SK-N-SH (cell line): ENCODE results near the gene PRSS36. TPM values are rescaled to one million over a fixed set of nuclear protein-coding genes. Genes with fewer than 3 reads are reported as not detected.

Experiments used
- CTCF ChIA-PET: fragments of 300-600, 350-600 bp; formaldehyde crosslinking; extraction: SDS; loops from one replicate; lab custom pipeline; 2021; lab: Yijun Ruan, JAX
- POLR2A ChIA-PET: fragments of 350-600 bp; sonication (Branson Sonifier 250); formaldehyde crosslinking; extraction: SDS; loops from one replicate; lab custom pipeline; 2020; ENCODE audit warnings: antibody characterized with exemption, inconsistent platforms; lab: Yijun Ruan, JAX
- DNase-seq: peaks from one replicate; pipeline ENCODE4 v3.0.0; 2012
- H2AFZ ChIP-seq: fragments of 200-600 bp; sonication (generic); 2 replicates; pipeline ENCODE4 v1.8.1; 2016; ENCODE audit warnings: antibody characterized with exemption, mild to moderate bottlenecking, low read depth
- H3F3A ChIP-seq: fragments of 200-600 bp; sonication (generic); replicated peaks from 2 replicates; pipeline ENCODE3; 2016; ENCODE audit warnings: antibody characterized with exemption, mild to moderate bottlenecking; ENCODE audit not compliant: insufficient read depth
- H3K27ac ChIP-seq, 2 experiments: fragments of 200-500 bp in 1 of 2; fragments of 200-600 bp in 1 of 2; sonication (Bioruptor generic) in 1 of 2; sonication (generic), shearing (Covaris generic) in 1 of 2; 2 replicates each; pipeline versions ENCODE4 v1.5.1 to v1.6.1; 2014 to 2016; ENCODE audit warnings: low read depth in 2 of 2, inconsistent platforms in 1 of 2, low read length in 1 of 2, mild to moderate bottlenecking in 1 of 2, mixed read lengths in 1 of 2
- H3K27me3 ChIP-seq: fragments of 200-600 bp; sonication (generic), shearing (Covaris generic); 2 replicates; pipeline ENCODE4 v1.6.1; 2016; ENCODE audit warnings: mixed run types; ENCODE audit not compliant: insufficient read depth
- H3K36me3 ChIP-seq, 2 experiments: fragments of 200-500 bp in 1 of 2; fragments of 200-600 bp in 1 of 2; sonication (Bioruptor generic) in 1 of 2; sonication (generic) in 1 of 2; replicated peaks in 1 of 2; 2 replicates each; pipeline versions ENCODE3 to v1.5.1; 2014 to 2016; ENCODE audit warnings: low read length in 1 of 2, mild to moderate bottlenecking in 1 of 2; ENCODE audit not compliant: insufficient read depth in 2 of 2, control insufficient read depth in 1 of 2
- H3K4me1 ChIP-seq, 2 experiments: fragments of 200-500 bp in 1 of 2; fragments of 200-600 bp in 1 of 2; sonication (Bioruptor generic) in 1 of 2; sonication (generic), shearing (Covaris generic) in 1 of 2; 2 replicates each; pipeline versions ENCODE4 v1.5.1 to v1.6.1; 2014 to 2016; ENCODE audit warnings: low read depth in 1 of 2, low read length in 1 of 2, mixed run types in 1 of 2; ENCODE audit not compliant: insufficient read depth in 2 of 2, control insufficient read depth in 1 of 2
- H3K4me2 ChIP-seq: fragments of 200-600 bp; sonication (generic), shearing (Covaris generic); 2 replicates; pipeline ENCODE4 v1.6.1; 2017; ENCODE audit warnings: mixed run types
- H3K4me3 ChIP-seq, 2 experiments: fragments of 200-500 bp in 1 of 2; fragments of 200-600 bp in 1 of 2; sonication (Bioruptor generic) in 1 of 2; sonication (generic), shearing (Covaris generic) in 1 of 2; 2 replicates each; pipeline versions ENCODE4 v1.5.1 to v1.8.1; 2014 to 2016; ENCODE audit warnings: low read depth in 2 of 2, inconsistent platforms in 1 of 2, low read length in 1 of 2, mild to moderate bottlenecking in 1 of 2, mixed read lengths in 1 of 2, moderate library complexity in 1 of 2
- H3K79me2 ChIP-seq: fragments of 200-600 bp; sonication (generic); 2 replicates; pipeline ENCODE4 v1.8.1; 2017; ENCODE audit warnings: mild to moderate bottlenecking; ENCODE audit not compliant: insufficient read depth
- H3K9ac ChIP-seq: fragments of 200-600 bp; sonication (generic); 2 replicates; pipeline ENCODE4 v1.6.1; 2017; ENCODE audit warnings: mixed run types
- H3K9me2 ChIP-seq: fragments of 200-600 bp; sonication (generic); 2 replicates; pipeline ENCODE4 v1.6.1; 2017; ENCODE audit warnings: mixed run types
- H3K9me3 ChIP-seq: fragments of 200-600 bp; sonication (generic); 2 replicates; pipeline ENCODE4 v1.6.1; 2017; ENCODE audit warnings: mixed run types, mild to moderate bottlenecking, moderate library complexity
- H4K20me1 ChIP-seq: fragments of 200-600 bp; sonication (generic); 2 replicates; pipeline ENCODE4 v1.6.1; 2017; ENCODE audit warnings: mild to moderate bottlenecking, mixed run types; ENCODE audit not compliant: insufficient read depth
- CTCF ChIP-seq: fragments of 200-600 bp; sonication (generic); IDR thresholded peaks from 2 replicates; pipeline ENCODE4 v1.6.1; 2017; ENCODE audit warnings: antibody characterized with exemption, mild to moderate bottlenecking, moderate library complexity
- FOXJ3 ChIP-seq: sonication (generic); formaldehyde crosslinking; IDR thresholded peaks from 2 replicates; pipeline ENCODE4 v1.5.1; 2020; ENCODE audit warnings: mild to moderate bottlenecking, missing genetic modification reagents
- GABPA ChIP-seq: IDR thresholded peaks from 2 replicates; pipeline ENCODE4 v1.4.0; 2012; ENCODE audit warnings: low read depth, mild to moderate bottlenecking
- MAX ChIP-seq: IDR thresholded peaks from 2 replicates; pipeline ENCODE4 v1.4.0; 2012; ENCODE audit warnings: low read depth
- MEF2A ChIP-seq: IDR thresholded peaks from 2 replicates; pipeline ENCODE4 v1.4.0; 2012; ENCODE audit warnings: low read depth, borderline replicate concordance
- NFIC ChIP-seq: IDR thresholded peaks from 2 replicates; pipeline ENCODE4 v1.4.0; 2012; ENCODE audit warnings: borderline replicate concordance
- NRF1 ChIP-seq: IDR thresholded peaks from 2 replicates; pipeline ENCODE4 v1.6.1; 2012; ENCODE audit warnings: low read depth, mild to moderate bottlenecking, low read length
- PBX3 ChIP-seq: IDR thresholded peaks from 2 replicates; pipeline ENCODE4; 2012
- POLR2AphosphoS5 ChIP-seq: IDR thresholded peaks from 2 replicates; pipeline ENCODE4 v1.6.1; 2012; ENCODE audit warnings: low read depth, low read length
- TEAD4 ChIP-seq: IDR thresholded peaks from 2 replicates; pipeline ENCODE4 v1.4.0; 2012; ENCODE audit warnings: mild to moderate bottlenecking, borderline replicate concordance; ENCODE audit not compliant: insufficient read depth
- WGBS: methylation state at CpG from one replicate; pipeline ENCODE4 v1.1.6; 2017; ENCODE audit warnings: low lambda C conversion rate; 5-methylcytosine and 5-hydroxymethylcytosine counted together
- polyA plus RNA-seq, 3 experiments: library from polyadenylated mRNA; depleted of rRNA; stranded (reverse); fragments of >200 nt; gene quantifications; 2 replicates each; pipeline ENCODE4 v1.2.3, GENCODE V29; 2012

Gene PRSS36
- polyA plus RNA-seq, 1 of the 3 experiments (the other 2 are of a cell fraction), result 0.49 TPM

DNA sequence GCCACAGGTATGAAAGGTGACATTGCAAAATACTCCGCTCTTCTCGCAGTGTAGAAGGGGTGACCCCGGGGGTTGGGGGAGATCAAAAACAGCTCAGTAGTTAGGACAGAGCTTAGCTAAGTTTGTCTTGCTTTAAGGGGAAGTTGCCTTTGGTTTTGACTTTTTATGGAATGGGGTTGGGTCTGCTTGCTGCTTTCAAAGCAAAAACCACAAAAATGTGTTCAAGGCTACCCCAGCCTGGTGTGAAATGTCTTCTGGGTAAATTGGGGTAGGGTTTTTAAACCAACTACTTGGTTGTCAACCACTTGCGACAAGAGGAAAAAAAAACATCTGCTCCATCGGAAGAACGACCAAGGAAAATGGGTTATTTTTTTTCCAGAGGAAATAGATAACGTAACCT is 36.3 kb upstream of the PRSS36 start (continued):
- no peak for TF ChIP-seq CTCF
- TF ChIP-seq MAX, result no peak
- no peak for TF ChIP-seq PBX3
- TF ChIP-seq FOXJ3 (CRISPR knock-in tag), result no peak
- no peak for TF ChIP-seq TEAD4
- no peak for TF ChIP-seq NFIC
- no peak for TF ChIP-seq MEF2A
- TF ChIP-seq, all 33 proteins: peak for 0

DNA sequence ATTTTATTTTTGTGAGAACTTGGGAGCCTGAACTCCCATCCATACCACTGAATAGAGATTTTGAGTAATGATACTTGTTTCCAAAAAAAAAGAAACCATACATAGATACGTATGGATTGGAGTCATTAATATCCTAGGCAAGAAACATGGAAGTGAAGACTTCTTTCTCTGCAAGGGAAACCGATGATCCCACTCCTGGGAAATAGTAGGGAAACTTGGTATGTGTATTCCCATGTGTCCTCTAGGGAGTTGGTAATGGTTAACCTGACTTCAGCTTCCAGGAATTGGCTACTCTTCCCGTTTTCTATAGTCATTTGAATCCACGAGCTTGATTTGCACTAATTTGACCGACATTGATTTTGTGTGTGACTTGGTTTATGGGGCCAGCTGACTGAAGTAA is 35.5 kb upstream of the PRSS36 start:
- Histone ChIP-seq H3K9me2 (no peaks in the 10 kb centered on the region), H3K79me2 (peaks cover 100% of the 10 kb centered on the region), H3K27ac (no peak overlapping the region), H3K4me1 (peaks cover 9 to 15% of the 10 kb centered on the region in 2 experiments; a peak in 2 of 4 replicates), H3K4me3 (no peak overlapping the region), H3K9ac (no peak overlapping the region), H3K36me3 (peaks cover 73 to 95% of the 10 kb centered on the region in 2 experiments), H2AFZ (no peak overlapping the region), H3K4me2 (no peak overlapping the region), H4K20me1 (peaks cover 98% of the 10 kb centered on the region), H3K27me3 (no peaks in the 10 kb centered on the region), H3K9me3 (no peaks in the 10 kb centered on the region), H3F3A (peaks cover 40% of the 10 kb centered on the region)
- POLR2A ChIA-PET, result interaction anchor here (0.8 kb wide), 1 partner anchor 12 kb away, joined by 4 read pairs; no protein-coding TSS in a partner anchor
- no peak for TF ChIP-seq NRF1
- TF ChIP-seq POLR2AphosphoS5, result peak; percentile 19; the same call in 1 of the 2 replicates
- CTCF ChIA-PET, result interaction anchor here (1.1 kb wide), 1 partner anchor 526 kb away, joined by 3 read pairs; no protein-coding TSS in a partner anchor
- no peak for DNase-seq
- 86% methylated on average over 5 of the region's 5 CpGs for WGBS

DNA sequence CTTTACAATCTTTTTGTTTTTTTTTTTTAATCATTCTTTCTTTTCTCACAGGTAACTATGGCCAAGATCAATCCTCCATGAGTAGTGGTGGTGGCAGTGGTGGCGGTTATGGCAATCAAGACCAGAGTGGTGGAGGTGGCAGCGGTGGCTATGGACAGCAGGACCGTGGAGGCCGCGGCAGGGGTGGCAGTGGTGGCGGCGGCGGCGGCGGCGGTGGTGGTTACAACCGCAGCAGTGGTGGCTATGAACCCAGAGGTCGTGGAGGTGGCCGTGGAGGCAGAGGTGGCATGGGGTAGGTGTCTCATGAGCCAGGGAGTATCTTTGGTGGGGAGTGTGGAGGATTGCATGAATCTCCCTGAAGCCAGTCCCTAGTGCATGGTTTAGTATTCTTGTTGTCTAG is 35.0 kb upstream of the PRSS36 start:
- peaks cover 99% of the 10 kb centered on the region for H3K79me2 ChIP-seq
- TF ChIP-seq GABPA, result no peak
- TF ChIP-seq, all 33 proteins: peak for 0
- DNase-seq, result no peak
- peaks cover 40% of the 10 kb centered on the region for H3F3A ChIP-seq
- CTCF ChIA-PET, result interaction anchor here (0.6 to 1.4 kb wide), 3 partner anchors 43 to 527 kb away, joined by 3 to 5 read pairs (median 3); no protein-coding TSS in a partner anchor
- H3K27ac ChIP-seq, result no peak overlapping the region
- no peaks in the 10 kb centered on the region for H3K27me3 ChIP-seq
- H3K4me1 ChIP-seq, result peaks cover 9 to 15% of the 10 kb centered on the region in 2 experiments; a peak in 2 of 4 replicates
- no peak overlapping the region for H3K4me3 ChIP-seq
- H2AFZ ChIP-seq, result no peak overlapping the region
- POLR2A ChIA-PET, result no interaction called here
- H3K36me3 ChIP-seq, result peaks cover 69 to 91% of the 10 kb centered on the region in 2 experiments
- H3K9ac ChIP-seq, result no peak overlapping the region
- H4K20me1 ChIP-seq, result peaks cover 94% of the 10 kb centered on the region
- 97% methylated on average over 14 of the region's 14 CpGs for WGBS
- H3K9me3 ChIP-seq, result no peaks in the 10 kb centered on the region
- no peak overlapping the region for H3K4me2 ChIP-seq
- no peaks in the 10 kb centered on the region for H3K9me2 ChIP-seq
